ENCODE measurements around the gene ROPN1B. TPM values are rescaled to one million over a fixed set of nuclear protein-coding genes. Genes with fewer than 3 reads are reported as not detected.

Gene ROPN1B
- total and polyA plus RNA-seq, 2 of the 8 experiments (the other 6 are each of a cell fraction or from before 2014, with no cell fraction given): 0.30 TPM; not detected in 1

DNA sequence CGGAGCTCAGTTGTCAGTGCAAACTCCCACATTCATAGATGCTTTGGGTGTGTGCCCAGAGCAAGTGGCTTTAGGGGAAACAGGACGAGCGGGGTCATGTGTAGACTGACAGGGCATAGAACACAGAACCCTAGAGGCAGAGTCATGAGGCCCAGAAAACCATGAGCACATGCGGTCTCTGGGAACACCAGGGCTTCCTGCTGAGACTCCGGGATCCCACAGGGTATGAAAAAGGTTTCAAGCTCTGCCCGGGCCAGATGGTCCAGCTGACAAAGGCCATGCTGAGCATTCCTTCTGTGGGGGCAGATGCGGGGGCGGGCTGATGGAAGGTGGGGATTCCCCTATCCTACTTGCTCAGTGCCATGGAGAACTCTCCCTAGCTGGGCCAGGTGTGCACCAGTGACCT lies 44.8 kb downstream of the ROPN1B start (continued):
- no peak for TF ChIP-seq RXRA (IDR thresholded peaks at IDR 0.05; ENCODE audit: insufficient read depth, low read depth, low read length)
- peak; percentile 60 for TF ChIP-seq TEAD4 (IDR thresholded peaks at IDR 0.05; ENCODE audit: low read depth, low read length)
- TF ChIP-seq TCF12 (IDR thresholded peaks at IDR 0.05; ENCODE audit: low read depth, low read length): peak; percentile 93
- TF ChIP-seq CHD2 (IDR thresholded peaks at IDR 0.05; ENCODE audit: low read length): no peak
- no peak for TF ChIP-seq GABPA (IDR thresholded peaks at IDR 0.05; ENCODE audit: borderline replicate concordance, insufficient read depth, low read length)
- no peak for TF ChIP-seq KDM1A (IDR thresholded peaks at IDR 0.05; ENCODE audit: borderline replicate concordance, low read length)
